ENCODE measurements around the gene NTNG2. TPM values are rescaled to one million over a fixed set of nuclear protein-coding genes. Genes with fewer than 3 reads are reported as not detected.

The NTNG2 gene
- total and polyA plus RNA-seq, 9 of the 15 experiments (the other 6 are each of a cell fraction or from before 2014, with no cell fraction given), result 0.01 to 0.11 (median 0.09) TPM; not detected in 6

DNA sequence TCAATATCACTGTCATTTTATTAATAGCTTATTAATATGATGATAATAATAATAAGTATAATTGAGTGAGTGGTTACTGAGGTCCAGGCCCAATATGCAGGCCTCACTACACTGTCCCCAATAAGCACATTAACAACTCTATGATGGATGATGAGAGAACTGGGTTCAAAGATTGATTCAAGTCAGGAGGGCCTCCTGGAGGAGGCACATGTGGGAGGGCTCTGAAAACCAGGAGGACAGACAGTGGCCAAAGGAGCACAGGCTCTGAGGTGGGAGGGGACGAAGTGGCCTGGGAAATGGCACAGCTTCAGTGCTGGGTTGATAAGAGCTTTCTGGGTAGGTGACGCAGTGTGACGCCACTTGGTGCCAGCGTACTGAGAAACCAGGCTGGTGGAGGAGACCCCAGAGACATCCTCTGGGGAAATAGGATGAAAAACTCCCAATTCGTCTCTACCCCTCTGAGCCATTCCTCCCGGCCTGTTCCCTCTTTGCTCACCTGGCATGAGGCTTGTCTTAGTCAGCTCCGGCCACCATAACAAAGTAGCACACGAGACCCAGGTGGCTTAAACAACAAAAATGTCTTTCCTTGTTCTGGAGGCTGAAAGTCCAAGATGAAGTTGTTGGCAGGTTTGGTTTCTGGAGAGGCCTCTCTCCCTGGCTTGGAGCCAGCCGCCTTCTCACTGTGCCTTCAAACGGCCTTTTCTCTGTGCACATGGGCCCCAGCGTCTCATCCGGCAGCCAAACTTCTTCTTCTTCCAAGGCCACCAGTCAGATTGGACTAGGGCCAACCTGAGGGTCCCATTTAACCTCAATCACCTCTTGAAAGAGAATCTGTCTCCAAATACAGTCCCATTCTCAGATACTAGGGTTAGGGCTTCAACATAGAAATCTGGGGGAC, 31.6 kb downstream of the NTNG2 start:
- peaks cover 44 to 74% of the 10 kb centered on the region in 2 experiments for H3K27me3 ChIP-seq (ENCODE audit: control insufficient read depth in 2 of 2, insufficient read depth in 2 of 2, low read length in 2 of 2)
- CTCF ChIA-PET (ENCODE audit: low intra/inter-chr PET ratio), result no interaction called here
- ATAC-seq (no peak), DNase-seq (ENCODE audit: extremely low read depth in 1 of 4, low spot score in 3 of 4) (no peak), FAIRE-seq (no peak)
- POLR2A ChIA-PET, result no interaction called here
- H3K27ac ChIP-seq (ENCODE audit: extremely low read depth, low read depth, low read length), result no peak overlapping the region
- intact Hi-C loops (cut with micrococcal nuclease), result no loop called here
- no peak overlapping the region for H2AFZ ChIP-seq (ENCODE audit: low read depth, low read length)
- 13% methylated on average over 11 of the region's 12 CpGs for WGBS (ENCODE audit: insufficient coverage, low coverage, missing lambda C conversion rate)
- peaks cover 0 to 9% of the 10 kb centered on the region in 2 experiments; a peak in 1 of 5 replicates for H3K4me1 ChIP-seq (replicated peaks in 1 of 2; ENCODE audit: control insufficient read depth in 2 of 2, insufficient read depth in 2 of 2, low read length in 2 of 2)
- no peaks in the 10 kb centered on the region for H3K79me2 ChIP-seq (ENCODE audit: control insufficient read depth, insufficient read depth, low read length)
- H3K4me2 ChIP-seq (ENCODE audit: insufficient read depth, low read length), result no peak overlapping the region
- in situ Hi-C loops (cut with MboI), result no loop called here
- H3K36me3 ChIP-seq (ENCODE audit: control insufficient read depth, insufficient read depth, low read length), result no peaks in the 10 kb centered on the region
- H3K9me3 ChIP-seq (replicated peaks; ENCODE audit: control insufficient read depth, insufficient read depth, low read depth, low read length), result no peaks in the 10 kb centered on the region
- no TSS peak for BruUV-seq (replicated peaks)
- no peak overlapping the region for H3K4me3 ChIP-seq
- H4K20me1 ChIP-seq (replicated peaks; ENCODE audit: control insufficient read depth, insufficient read depth, low read length), result no peaks in the 10 kb centered on the region; the same call in 1 of the 2 replicates
- H3K9ac ChIP-seq (ENCODE audit: insufficient read depth in 1 of 2, low read depth in 2 of 2, low read length in 2 of 2), result no peak overlapping the region
- H3K9me1 ChIP-seq (ENCODE audit: control insufficient read depth, insufficient read depth, low read length), result no peaks in the 10 kb centered on the region
- TF ChIP-seq, protein P1, sequence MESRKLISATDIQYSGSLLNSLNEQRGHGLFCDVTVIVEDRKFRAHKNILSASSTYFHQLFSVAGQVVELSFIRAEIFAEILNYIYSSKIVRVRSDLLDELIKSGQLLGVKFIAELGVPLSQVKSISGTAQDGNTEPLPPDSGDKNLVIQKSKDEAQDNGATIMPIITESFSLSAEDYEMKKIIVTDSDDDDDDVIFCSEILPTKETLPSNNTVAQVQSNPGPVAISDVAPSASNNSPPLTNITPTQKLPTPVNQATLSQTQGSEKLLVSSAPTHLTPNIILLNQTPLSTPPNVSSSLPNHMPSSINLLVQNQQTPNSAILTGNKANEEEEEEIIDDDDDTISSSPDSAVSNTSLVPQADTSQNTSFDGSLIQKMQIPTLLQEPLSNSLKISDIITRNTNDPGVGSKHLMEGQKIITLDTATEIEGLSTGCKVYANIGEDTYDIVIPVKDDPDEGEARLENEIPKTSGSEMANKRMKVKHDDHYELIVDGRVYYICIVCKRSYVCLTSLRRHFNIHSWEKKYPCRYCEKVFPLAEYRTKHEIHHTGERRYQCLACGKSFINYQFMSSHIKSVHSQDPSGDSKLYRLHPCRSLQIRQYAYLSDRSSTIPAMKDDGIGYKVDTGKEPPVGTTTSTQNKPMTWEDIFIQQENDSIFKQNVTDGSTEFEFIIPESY (CRISPR knock-in tag; IDR thresholded peaks at IDR 0.05), result no peak
- peak; percentile 54 for TF ChIP-seq NFIC (IDR thresholded peaks at IDR 0.05)
- TF ChIP-seq NFYB (IDR thresholded peaks at IDR 0.05; ENCODE audit: extremely low read depth, insufficient read length), result no peak
- TF ChIP-seq TCF7 (IDR thresholded peaks at IDR 0.05; ENCODE audit: borderline replicate concordance), result no peak
- TF ChIP-seq SMC3 (conservative IDR thresholded peaks at IDR 0.05; ENCODE audit: insufficient read depth, low read depth, low read length), result no peak
- no peak for TF ChIP-seq L3MBTL2 (IDR thresholded peaks at IDR 0.05)
- no peak for TF ChIP-seq POLR3A (IDR thresholded peaks at IDR 0.05; ENCODE audit: borderline replicate concordance, extremely low read depth, insufficient read depth, insufficient read length)
- TF ChIP-seq ZBTB7A (IDR thresholded peaks at IDR 0.05; ENCODE audit: borderline replicate concordance, control insufficient read depth, low read depth, low read length), result no peak
- TF ChIP-seq NR1H2 (CRISPR knock-in tag; IDR thresholded peaks at IDR 0.05), result no peak
- TF ChIP-seq HNRNPK (IDR thresholded peaks at IDR 0.05; ENCODE audit: low read depth, low read length, poor library complexity, severe bottlenecking), result no peak
- TF ChIP-seq, protein P2, sequence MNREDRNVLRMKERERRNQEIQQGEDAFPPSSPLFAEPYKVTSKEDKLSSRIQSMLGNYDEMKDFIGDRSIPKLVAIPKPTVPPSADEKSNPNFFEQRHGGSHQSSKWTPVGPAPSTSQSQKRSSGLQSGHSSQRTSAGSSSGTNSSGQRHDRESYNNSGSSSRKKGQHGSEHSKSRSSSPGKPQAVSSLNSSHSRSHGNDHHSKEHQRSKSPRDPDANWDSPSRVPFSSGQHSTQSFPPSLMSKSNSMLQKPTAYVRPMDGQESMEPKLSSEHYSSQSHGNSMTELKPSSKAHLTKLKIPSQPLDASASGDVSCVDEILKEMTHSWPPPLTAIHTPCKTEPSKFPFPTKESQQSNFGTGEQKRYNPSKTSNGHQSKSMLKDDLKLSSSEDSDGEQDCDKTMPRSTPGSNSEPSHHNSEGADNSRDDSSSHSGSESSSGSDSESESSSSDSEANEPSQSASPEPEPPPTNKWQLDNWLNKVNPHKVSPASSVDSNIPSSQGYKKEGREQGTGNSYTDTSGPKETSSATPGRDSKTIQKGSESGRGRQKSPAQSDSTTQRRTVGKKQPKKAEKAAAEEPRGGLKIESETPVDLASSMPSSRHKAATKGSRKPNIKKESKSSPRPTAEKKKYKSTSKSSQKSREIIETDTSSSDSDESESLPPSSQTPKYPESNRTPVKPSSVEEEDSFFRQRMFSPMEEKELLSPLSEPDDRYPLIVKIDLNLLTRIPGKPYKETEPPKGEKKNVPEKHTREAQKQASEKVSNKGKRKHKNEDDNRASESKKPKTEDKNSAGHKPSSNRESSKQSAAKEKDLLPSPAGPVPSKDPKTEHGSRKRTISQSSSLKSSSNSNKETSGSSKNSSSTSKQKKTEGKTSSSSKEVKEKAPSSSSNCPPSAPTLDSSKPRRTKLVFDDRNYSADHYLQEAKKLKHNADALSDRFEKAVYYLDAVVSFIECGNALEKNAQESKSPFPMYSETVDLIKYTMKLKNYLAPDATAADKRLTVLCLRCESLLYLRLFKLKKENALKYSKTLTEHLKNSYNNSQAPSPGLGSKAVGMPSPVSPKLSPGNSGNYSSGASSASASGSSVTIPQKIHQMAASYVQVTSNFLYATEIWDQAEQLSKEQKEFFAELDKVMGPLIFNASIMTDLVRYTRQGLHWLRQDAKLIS (CRISPR knock-in tag; IDR thresholded peaks at IDR 0.05), result no peak
- TF ChIP-seq NEUROD1 (IDR thresholded peaks at IDR 0.05; ENCODE audit: borderline replicate concordance, low read depth, low read length, partially characterized antibody), result no peak
- TF ChIP-seq ZNF79 (CRISPR knock-in tag; IDR thresholded peaks at IDR 0.05; ENCODE audit: low read depth), result no peak
- TF ChIP-seq ZFP36 (IDR thresholded peaks at IDR 0.05; ENCODE audit: low read depth, low read length, partially characterized antibody), result peak; percentile 88
- no peak for TF ChIP-seq MTF1 (CRISPR knock-in tag; IDR thresholded peaks at IDR 0.05; ENCODE audit: borderline replicate concordance)
- TF ChIP-seq MXI1 (IDR thresholded peaks at IDR 0.05; ENCODE audit: low read depth, low read length), result no peak
